HEK293 (cell line): Measurements from ENCODE around the gene MYO9B.

Experiments
- CTCF ChIA-PET: fragments of 350-600 bp; formaldehyde crosslinking; extraction: SDS; loops from one replicate; lab custom pipeline; 2021; ENCODE audit warnings: antibody characterized with exemption; lab: Yijun Ruan, JAX
- POLR2A ChIA-PET: fragments of 300-600 bp; formaldehyde crosslinking; extraction: SDS; loops from one replicate; lab custom pipeline; 2020; ENCODE audit warnings: antibody characterized with exemption, inconsistent platforms; lab: Yijun Ruan, JAX
- H3K27ac ChIP-seq: fragments of 200-500 bp; sonication (Bioruptor generic); 2 replicates; pipeline ENCODE4 v1.5.1; 2014; ENCODE audit warnings: low read depth, low read length, control low read depth, inconsistent platforms; ENCODE audit errors: extremely low read depth
- H3K36me3 ChIP-seq, 2 experiments: fragments of 200-500 bp in 1 of 2; sonication (Bioruptor generic) in 1 of 2; 1 replicate in 1 of 2; 2 replicates in 1 of 2; pipeline ENCODE4 v1.5.1; 2014 to 2017; ENCODE audit warnings: inconsistent platforms in 2 of 2, low read length in 2 of 2; ENCODE audit not compliant: control insufficient read depth in 2 of 2, insufficient read depth in 1 of 2
- H3K4me1 ChIP-seq: fragments of 200-500 bp; sonication (Bioruptor generic); 2 replicates; pipeline ENCODE4 v1.5.1; 2014; ENCODE audit warnings: mild to moderate bottlenecking, low read length, inconsistent platforms; ENCODE audit not compliant: control insufficient read depth, insufficient read depth
- H3K4me3 ChIP-seq: 2 replicates; pipeline ENCODE4 v1.5.1; 2011; ENCODE audit warnings: low read depth, mild to moderate bottlenecking, control low read depth, low read length, moderate library complexity
- H3K9me3 ChIP-seq: fragments of 200-500 bp; sonication (Bioruptor generic); 2 replicates; pipeline ENCODE4 v1.5.1; 2014; ENCODE audit warnings: low read depth, low read length, inconsistent platforms; ENCODE audit not compliant: control insufficient read depth, insufficient read depth
- GLIS2 ChIP-seq: fragments of 450-650 bp; formaldehyde crosslinking; IDR thresholded peaks from 2 replicates; pipeline ENCODE4 v1.5.1; 2016; ENCODE audit warnings: missing biosample characterization, missing genetic modification characterization
- IKZF3 ChIP-seq: fragments of 450-650 bp; IDR thresholded peaks from 2 replicates; pipeline ENCODE4 v1.5.0; 2018; ENCODE audit warnings: missing biosample characterization, mild to moderate bottlenecking, missing genetic modification characterization, moderate library complexity
- MYNN ChIP-seq: fragments of 450-650 bp; formaldehyde crosslinking; IDR thresholded peaks from 2 replicates; pipeline ENCODE4 v1.5.1; 2016; ENCODE audit warnings: missing biosample characterization, missing genetic modification characterization, borderline replicate concordance
- TRIM28 ChIP-seq: IDR thresholded peaks from 2 replicates; pipeline ENCODE4 v1.6.1; 2011; ENCODE audit warnings: low read length, control low read depth, borderline replicate concordance
- ZFP3 ChIP-seq: fragments of 450-650 bp; formaldehyde crosslinking; IDR thresholded peaks from 2 replicates; pipeline ENCODE4 v1.5.1; 2016; ENCODE audit warnings: low read depth, missing biosample characterization, missing genetic modification characterization
- ZIC2 ChIP-seq: fragments of 450-650 bp; formaldehyde crosslinking; IDR thresholded peaks from 2 replicates; pipeline ENCODE4 v1.5.1; 2016; ENCODE audit warnings: missing biosample characterization, missing genetic modification characterization
- ZNF10 ChIP-seq: fragments of 450-650 bp; formaldehyde crosslinking; IDR thresholded peaks from 2 replicates; pipeline ENCODE4 v1.5.1; 2017; ENCODE audit warnings: missing biosample characterization, missing genetic modification characterization
- ZNF202 ChIP-seq: fragments of 450-650 bp; formaldehyde crosslinking; IDR thresholded peaks from 2 replicates; pipeline ENCODE4 v1.5.1; 2016; ENCODE audit warnings: missing biosample characterization, missing genetic modification characterization, borderline replicate concordance
- ZNF335 ChIP-seq: fragments of 450-650 bp; formaldehyde crosslinking; conservative IDR thresholded peaks from 2 replicates; pipeline ENCODE4 v1.5.1; 2016; ENCODE audit warnings: missing biosample characterization, missing genetic modification characterization
- ZNF354C ChIP-seq: fragments of 450-650 bp; formaldehyde crosslinking; IDR thresholded peaks from 2 replicates; pipeline ENCODE4 v1.5.1; 2016; ENCODE audit warnings: missing biosample characterization, missing genetic modification characterization, low read depth, borderline replicate concordance
- ZNF394 ChIP-seq: fragments of 450-650 bp; formaldehyde crosslinking; IDR thresholded peaks from 2 replicates; pipeline ENCODE4 v1.5.1; 2016; ENCODE audit warnings: missing biosample characterization, missing genetic modification characterization, mild to moderate bottlenecking, moderate library complexity, borderline replicate concordance
- ZNF426 ChIP-seq: fragments of 450-650 bp; formaldehyde crosslinking; IDR thresholded peaks from 2 replicates; pipeline ENCODE4 v1.5.1; 2017; ENCODE audit warnings: missing biosample characterization, missing genetic modification characterization, mild to moderate bottlenecking, inconsistent platforms, moderate library complexity
- ZNF510 ChIP-seq: fragments of 450-650 bp; formaldehyde crosslinking; IDR thresholded peaks from 2 replicates; pipeline ENCODE4 v1.5.1; 2018; ENCODE audit warnings: mild to moderate bottlenecking, missing genetic modification characterization, missing biosample characterization; ENCODE audit not compliant: insufficient replicate concordance
- ZNF544 ChIP-seq: fragments of 450-650 bp; formaldehyde crosslinking; IDR thresholded peaks from 2 replicates; pipeline ENCODE4 v1.5.0; 2017; ENCODE audit warnings: missing biosample characterization, missing genetic modification characterization
- ZNF623 ChIP-seq: fragments of 450-650 bp; formaldehyde crosslinking; IDR thresholded peaks from 2 replicates; pipeline ENCODE4 v1.5.1; 2016; ENCODE audit warnings: missing biosample characterization, missing genetic modification characterization
- ZNF624 ChIP-seq: fragments of 450-650 bp; formaldehyde crosslinking; IDR thresholded peaks from 2 replicates; pipeline ENCODE4 v1.5.1; 2017; ENCODE audit warnings: missing biosample characterization, missing genetic modification characterization
- ZNF654 ChIP-seq: fragments of 450-650 bp; formaldehyde crosslinking; IDR thresholded peaks from 2 replicates; pipeline ENCODE4 v1.5.1; 2016; ENCODE audit warnings: low read depth, missing biosample characterization, missing genetic modification characterization
- TF ChIP-seq, protein P1 (sequence below): fragments of 450-650 bp; IDR thresholded peaks from 2 replicates; pipeline ENCODE4 v1.5.1; 2018; ENCODE audit warnings: missing biosample characterization, mild to moderate bottlenecking, missing genetic modification characterization
- TF ChIP-seq, protein P2 (sequence below): sonication (generic); formaldehyde crosslinking; IDR thresholded peaks from 2 replicates; pipeline ENCODE4 v1.8.1; 2022; ENCODE audit warnings: mild to moderate bottlenecking, moderate library complexity, missing genetic modification reagents
- TF ChIP-seq, protein P3 (sequence below): fragments of 450-650 bp; formaldehyde crosslinking; IDR thresholded peaks from 2 replicates; pipeline ENCODE4 v1.5.0; 2017; ENCODE audit warnings: missing biosample characterization, missing genetic modification characterization, borderline replicate concordance

Gene MYO9B

DNA sequence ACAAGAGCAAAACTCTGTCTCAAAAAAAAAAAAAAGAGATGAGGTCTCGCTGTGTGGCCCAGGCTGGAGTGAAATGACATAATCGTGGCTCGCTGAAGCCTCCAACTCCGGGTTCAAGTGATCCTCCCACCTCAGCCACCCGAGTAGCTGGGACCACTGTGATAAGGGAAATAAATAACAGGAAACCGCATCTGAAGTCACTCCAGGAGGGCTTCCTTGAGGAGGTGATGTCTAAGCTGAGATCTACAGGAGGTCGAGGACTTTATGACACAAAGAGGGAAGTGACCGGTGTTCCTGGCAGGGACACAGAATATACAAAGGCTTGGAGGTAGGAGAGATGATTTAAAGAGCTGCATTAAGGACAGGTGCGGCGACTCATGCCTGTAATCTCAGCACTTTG lies 179.1 kb downstream of the MYO9B start:
- ChIA-PET CTCF (interaction anchor here (1.3 kb wide), 1 partner anchor 39 kb away, joined by 3 read pairs; no protein-coding TSS in a partner anchor), POLR2A (interaction anchor here (0.8 to 1.9 kb wide), 4 partner anchors 9 to 28 kb away, joined by 3 to 5 read pairs (median 3); partner anchors contain the start of genes BABAM1, NR2F6 and OCEL1)
- TF ChIP-seq ZNF510 (tag by site-specific recombination) (no peak), ZNF624 (tag by site-specific recombination) (no peak), ZNF426 (tag by site-specific recombination) (no peak), ZIC2 (tag by site-specific recombination) (peak; percentile 52)
- TF ChIP-seq, protein P1, sequence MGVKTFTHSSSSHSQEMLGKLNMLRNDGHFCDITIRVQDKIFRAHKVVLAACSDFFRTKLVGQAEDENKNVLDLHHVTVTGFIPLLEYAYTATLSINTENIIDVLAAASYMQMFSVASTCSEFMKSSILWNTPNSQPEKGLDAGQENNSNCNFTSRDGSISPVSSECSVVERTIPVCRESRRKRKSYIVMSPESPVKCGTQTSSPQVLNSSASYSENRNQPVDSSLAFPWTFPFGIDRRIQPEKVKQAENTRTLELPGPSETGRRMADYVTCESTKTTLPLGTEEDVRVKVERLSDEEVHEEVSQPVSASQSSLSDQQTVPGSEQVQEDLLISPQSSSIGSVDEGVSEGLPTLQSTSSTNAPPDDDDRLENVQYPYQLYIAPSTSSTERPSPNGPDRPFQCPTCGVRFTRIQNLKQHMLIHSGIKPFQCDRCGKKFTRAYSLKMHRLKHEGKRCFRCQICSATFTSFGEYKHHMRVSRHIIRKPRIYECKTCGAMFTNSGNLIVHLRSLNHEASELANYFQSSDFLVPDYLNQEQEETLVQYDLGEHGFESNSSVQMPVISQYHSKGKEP (tag by site-specific recombination), result no peak

DNA sequence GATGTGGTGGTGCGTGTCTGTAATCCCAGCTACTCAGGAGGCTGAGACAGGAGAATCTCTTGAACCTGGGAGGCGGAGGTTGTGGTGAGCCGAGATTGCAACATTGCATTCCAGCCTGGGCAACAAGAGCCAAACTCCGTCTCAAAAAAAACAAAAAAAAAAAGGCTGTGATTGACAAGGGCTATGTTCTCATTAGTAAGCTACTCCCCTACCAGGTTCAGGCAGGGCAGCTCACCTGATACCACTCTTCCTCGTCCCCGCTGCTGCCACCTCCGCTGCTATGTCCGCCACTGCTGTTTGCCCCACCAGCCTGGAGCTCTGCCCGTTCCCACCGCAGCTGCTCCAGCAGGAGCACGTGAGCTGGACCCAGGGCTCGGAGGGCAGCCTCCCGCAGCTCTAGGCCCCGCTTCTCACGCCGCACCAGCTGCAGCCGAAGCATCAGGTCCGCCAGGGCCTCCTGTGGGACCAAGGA lies 179.6 kb downstream of the MYO9B start:
- Histone ChIP-seq H3K4me3 (no peak overlapping the region), H3K27ac (no peak overlapping the region), H3K4me1 (no peaks in the 10 kb centered on the region), H3K36me3 (no peaks in the 10 kb centered on the region), H3K9me3 (no peaks in the 10 kb centered on the region)
- POLR2A ChIA-PET, result interaction anchor here (0.8 to 1.9 kb wide), 4 partner anchors 9 to 29 kb away, joined by 3 to 5 read pairs (median 3); partner anchors contain the start of genes BABAM1, NR2F6 and OCEL1
- CTCF ChIA-PET, result interaction anchor here (0.6 to 1.3 kb wide), 3 partner anchors 32 to 188 kb away, joined by 3 read pairs; no protein-coding TSS in a partner anchor
- TF ChIP-seq ZNF394 (peak; percentile 31; the same call in 1 of the 2 replicates), ZNF202 (tag by site-specific recombination) (no peak), GLIS2 (tag by site-specific recombination) (no peak), ZNF654 (no peak), MYNN (no peak), ZNF354C (tag by site-specific recombination) (no peak)

More for the DNA sequence above, 179.1 kb downstream of the MYO9B start:
- H3K4me3 ChIP-seq, result no peak overlapping the region
- H3K9me3 ChIP-seq, result no peaks in the 10 kb centered on the region
- H3K36me3 ChIP-seq, result no peaks in the 10 kb centered on the region
- H3K4me1 ChIP-seq, result no peaks in the 10 kb centered on the region
- H3K27ac ChIP-seq, result no peak overlapping the region

DNA sequence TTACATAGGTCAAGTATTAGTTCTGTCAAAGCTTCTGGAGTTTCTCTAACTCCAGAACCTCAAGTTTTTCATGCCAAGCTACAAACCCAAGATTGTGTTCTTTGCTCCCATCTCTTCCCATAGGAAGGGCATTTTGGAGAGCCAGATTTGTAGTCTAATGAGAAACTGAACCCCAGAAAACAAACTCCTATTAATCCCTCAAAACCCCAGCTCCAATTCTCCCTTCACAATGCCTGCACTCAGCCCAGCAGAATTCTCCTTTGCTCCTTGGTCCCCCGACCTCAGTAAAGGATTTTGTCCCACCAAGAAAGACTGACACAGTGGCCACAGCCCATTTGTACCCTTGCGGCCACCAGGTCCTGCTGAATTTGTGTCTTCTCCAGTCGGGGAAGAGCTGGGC lies 180.6 kb downstream of the MYO9B start:
- no peaks in the 10 kb centered on the region for H3K4me1 ChIP-seq
- ChIA-PET CTCF (interaction anchor here (0.6 to 0.8 kb wide), 3 partner anchors 9 to 479 kb away, joined by 3 to 5 read pairs (median 3); no protein-coding TSS in a partner anchor), POLR2A (interaction anchor here (1.9 kb wide), 1 partner anchor 11 kb away, joined by 5 read pairs; the partner anchor contains the start of gene BABAM1)
- H3K9me3 ChIP-seq, result no peaks in the 10 kb centered on the region
- H3K4me3 ChIP-seq, result no peak overlapping the region
- TF ChIP-seq ZNF335 (tag by site-specific recombination) (0 out of 2 replicates have a peak, but pooled peaks have one; percentile 15), ZNF623 (peak; percentile 32; the same call in 1 of the 2 replicates), ZNF544 (tag by site-specific recombination) (no peak), ZFP3 (tag by site-specific recombination) (peak; percentile 94)
- TF ChIP-seq, all 188 proteins: peak for 3
- no peak overlapping the region for H3K27ac ChIP-seq
- no peaks in the 10 kb centered on the region for H3K36me3 ChIP-seq

DNA sequence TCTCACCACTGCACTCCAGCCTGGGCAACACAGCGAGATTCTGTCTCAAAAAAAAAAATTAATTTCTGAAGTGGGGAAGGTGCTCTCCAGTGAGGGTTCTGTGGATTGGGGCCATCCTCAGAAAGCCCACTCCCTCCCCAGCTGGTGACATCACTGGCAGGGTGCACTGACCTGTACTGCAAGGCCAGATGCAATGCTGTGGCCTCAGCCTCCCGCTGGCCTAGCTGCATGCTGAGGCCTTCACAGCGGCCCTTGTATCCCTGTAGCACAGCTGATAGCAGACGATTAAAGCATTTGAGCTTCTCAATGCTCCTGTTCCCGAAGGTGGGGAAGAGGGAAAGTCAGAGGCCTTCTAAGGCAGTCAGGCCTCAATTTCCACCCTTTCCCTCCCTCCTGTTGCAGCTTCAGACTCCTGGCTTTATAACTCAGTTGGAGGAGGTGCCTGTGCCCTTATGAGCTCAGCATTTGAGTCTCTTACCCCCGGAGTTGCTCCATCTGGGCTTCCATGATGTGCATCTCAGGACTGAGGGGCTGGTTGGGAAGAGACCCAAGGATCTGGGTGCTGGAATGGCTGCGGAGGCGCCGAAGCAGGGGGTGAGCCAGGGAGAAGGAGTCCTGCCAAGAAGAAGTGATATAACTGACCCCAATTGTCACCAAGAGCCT lies 183.7 kb downstream of the MYO9B start:
- Histone ChIP-seq H3K36me3 (no peaks in the 10 kb centered on the region), H3K4me3 (no peak overlapping the region)
- ChIA-PET CTCF (interaction anchor here (0.6 to 3.1 kb wide), 8 partner anchors 8 to 161 kb away, joined by 3 to 26 read pairs (median 8); partner anchors contain the start of genes BABAM1, OCEL1 and USE1), POLR2A (interaction anchor here (1.0 kb wide), 1 partner anchor 44 kb away, joined by 3 read pairs; the partner anchor contains the start of gene USE1)
- TF ChIP-seq, protein P2, sequence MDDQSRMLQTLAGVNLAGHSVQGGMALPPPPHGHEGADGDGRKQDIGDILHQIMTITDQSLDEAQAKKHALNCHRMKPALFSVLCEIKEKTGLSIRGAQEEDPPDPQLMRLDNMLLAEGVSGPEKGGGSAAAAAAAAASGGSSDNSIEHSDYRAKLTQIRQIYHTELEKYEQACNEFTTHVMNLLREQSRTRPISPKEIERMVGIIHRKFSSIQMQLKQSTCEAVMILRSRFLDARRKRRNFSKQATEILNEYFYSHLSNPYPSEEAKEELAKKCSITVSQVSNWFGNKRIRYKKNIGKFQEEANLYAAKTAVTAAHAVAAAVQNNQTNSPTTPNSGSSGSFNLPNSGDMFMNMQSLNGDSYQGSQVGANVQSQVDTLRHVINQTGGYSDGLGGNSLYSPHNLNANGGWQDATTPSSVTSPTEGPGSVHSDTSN (CRISPR knock-in tag), result no peak
- TF ChIP-seq IKZF3 (tag by site-specific recombination) (no peak), ZNF10 (no peak), TRIM28 (peak; percentile 78; the same call in 1 of the 2 replicates)
- TF ChIP-seq, protein P3, sequence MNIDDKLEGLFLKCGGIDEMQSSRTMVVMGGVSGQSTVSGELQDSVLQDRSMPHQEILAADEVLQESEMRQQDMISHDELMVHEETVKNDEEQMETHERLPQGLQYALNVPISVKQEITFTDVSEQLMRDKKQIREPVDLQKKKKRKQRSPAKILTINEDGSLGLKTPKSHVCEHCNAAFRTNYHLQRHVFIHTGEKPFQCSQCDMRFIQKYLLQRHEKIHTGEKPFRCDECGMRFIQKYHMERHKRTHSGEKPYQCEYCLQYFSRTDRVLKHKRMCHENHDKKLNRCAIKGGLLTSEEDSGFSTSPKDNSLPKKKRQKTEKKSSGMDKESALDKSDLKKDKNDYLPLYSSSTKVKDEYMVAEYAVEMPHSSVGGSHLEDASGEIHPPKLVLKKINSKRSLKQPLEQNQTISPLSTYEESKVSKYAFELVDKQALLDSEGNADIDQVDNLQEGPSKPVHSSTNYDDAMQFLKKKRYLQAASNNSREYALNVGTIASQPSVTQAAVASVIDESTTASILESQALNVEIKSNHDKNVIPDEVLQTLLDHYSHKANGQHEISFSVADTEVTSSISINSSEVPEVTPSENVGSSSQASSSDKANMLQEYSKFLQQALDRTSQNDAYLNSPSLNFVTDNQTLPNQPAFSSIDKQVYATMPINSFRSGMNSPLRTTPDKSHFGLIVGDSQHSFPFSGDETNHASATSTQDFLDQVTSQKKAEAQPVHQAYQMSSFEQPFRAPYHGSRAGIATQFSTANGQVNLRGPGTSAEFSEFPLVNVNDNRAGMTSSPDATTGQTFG (tag by site-specific recombination), result no peak
- TF ChIP-seq, all 188 proteins: peak for 1
- no peak overlapping the region for H3K27ac ChIP-seq
- no peaks in the 10 kb centered on the region for H3K4me1 ChIP-seq
- H3K9me3 ChIP-seq, result no peaks in the 10 kb centered on the region
